ENCODE measurements around the gene PITPNM1.

DNA sequence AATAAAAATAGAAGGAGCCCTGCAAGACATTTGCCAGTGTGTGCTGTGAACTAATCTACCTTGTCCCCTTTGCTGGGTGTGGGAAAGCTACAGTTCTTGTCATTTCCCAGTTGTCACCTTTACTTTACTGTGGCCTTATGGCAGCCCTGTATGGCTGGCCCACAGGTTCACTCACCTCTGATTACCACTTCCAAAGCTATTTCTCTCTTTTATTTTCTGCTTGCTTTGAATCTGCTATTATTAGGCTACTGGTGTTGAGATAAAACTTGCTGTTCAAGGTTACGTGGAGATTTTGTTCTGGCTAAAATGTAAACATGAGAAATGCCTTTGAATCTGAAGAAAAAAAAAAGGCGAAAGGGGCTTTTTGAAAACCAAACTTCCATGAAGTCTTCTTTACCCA lies 27.7 kb upstream of the PITPNM1 start:
- TF ChIP-seq EZH2phosphoT487 (IDR thresholded peaks at IDR 0.05; ENCODE audit: insufficient read depth, low read depth) (no peak), EZH2 (IDR thresholded peaks at IDR 0.05; ENCODE audit: insufficient read depth, poor library complexity, severe bottlenecking) (no peak)
